ENCODE measurements around the gene SMIM31. TPM values are rescaled to one million over a fixed set of nuclear protein-coding genes. Genes with fewer than 3 reads are reported as not detected.

SMIM31 gene
- not detected in 2 replicates for total RNA-seq (ENCODE audit: low replicate concordance)

GRCh38 chr4:164753873-164754488 lies at the start of gene SMIM31:
TSS of gene SMIM31 (plus strand) at chr4:164754131. CDS start at chr4:164770444, 16,313 bp downstream.
- no peak within 1 kb of the TSS for H3K4me3 ChIP-seq (ENCODE audit: low read depth, low read length)
- TF ChIP-seq CTCF (IDR thresholded peaks at IDR 0.05; ENCODE audit: insufficient read depth, low read length), result no peak

GRCh38 chr4:164706675-164707074 lies 47.3 kb upstream of the SMIM31 start:
- no peak overlapping the region for H3K4me3 ChIP-seq (ENCODE audit: low read depth, low read length)
- no peak for DNase-seq (ENCODE audit: low read depth)
- no peak for TF ChIP-seq CTCF (IDR thresholded peaks at IDR 0.05; ENCODE audit: insufficient read depth, low read length)

More at GRCh38 chr4:164753873-164754488, at the start of gene SMIM31:
- DNase-seq (ENCODE audit: low read depth), result no peak

GRCh38 chr4:164716901-164717300 lies 37.0 kb upstream of the SMIM31 start:
- H3K4me3 ChIP-seq (ENCODE audit: low read depth, low read length), result no peak overlapping the region
- no peak for DNase-seq (ENCODE audit: low read depth)
- TF ChIP-seq CTCF (IDR thresholded peaks at IDR 0.05; ENCODE audit: insufficient read depth, low read length), result no peak

GRCh38 chr4:164718827-164719226 lies 35.1 kb upstream of the SMIM31 start:
- no peak overlapping the region for H3K4me3 ChIP-seq (ENCODE audit: low read depth, low read length)
- TF ChIP-seq CTCF (IDR thresholded peaks at IDR 0.05; ENCODE audit: insufficient read depth, low read length), result no peak
- no peak for DNase-seq (ENCODE audit: low read depth)

- no peak for TF ChIP-seq CTCF (IDR thresholded peaks at IDR 0.05; ENCODE audit: insufficient read depth, low read length)
- no peak overlapping the region for H3K4me3 ChIP-seq (ENCODE audit: low read depth, low read length)
- DNase-seq (ENCODE audit: low read depth), result no peak
These were observed 28.9 kb upstream of the SMIM31 start for GRCh38 chr4:164725066-164725465.

GRCh38 chr4:164730705-164731393 lies 23.1 kb upstream of the SMIM31 start:
- TF ChIP-seq CTCF (IDR thresholded peaks at IDR 0.05; ENCODE audit: insufficient read depth, low read length), result no peak
- no peak overlapping the region for H3K4me3 ChIP-seq (ENCODE audit: low read depth, low read length)
- DNase-seq (ENCODE audit: low read depth), result no peak

Measured in fibroblast of the aortic adventitia (primary cell).